ENCODE data around the gene KLHDC10.
"Not testable (repeated sequence)": the region's sequence is repeated elsewhere in the genome, so short reads cannot be mapped to it uniquely, and the experiment has no call there.

KLHDC10 gene

GRCh38 chr7:130154501-130155317 lies 84.4 kb downstream of the KLHDC10 start:
- no peak for DNase-seq (ENCODE audit: low spot score)

GRCh38 chr7:130156140-130156539 lies 85.8 kb downstream of the KLHDC10 start:
- no peak for DNase-seq (ENCODE audit: low spot score)

- DNase-seq (ENCODE audit: low spot score): no peak
Observed at GRCh38 chr7:130157700-130158099, 87.4 kb downstream of the KLHDC10 start.

- DNase-seq (ENCODE audit: low spot score): no peak
Observed at GRCh38 chr7:130160023-130160422, 89.7 kb downstream of the KLHDC10 start.

GRCh38 chr7:130160455-130160854 lies 90.1 kb downstream of the KLHDC10 start:
- no peak for DNase-seq (ENCODE audit: low spot score)

- DNase-seq (ENCODE audit: low spot score): no peak
Observed at GRCh38 chr7:130162196-130162595, 91.9 kb downstream of the KLHDC10 start.

- DNase-seq (ENCODE audit: low spot score): no peak
Observed at GRCh38 chr7:130174237-130174959, 104.1 kb downstream of the KLHDC10 start.

- no peak for DNase-seq (ENCODE audit: low spot score)
Observed at GRCh38 chr7:130178251-130178650, 107.9 kb downstream of the KLHDC10 start.

- no peak for DNase-seq (ENCODE audit: low spot score)
Observed at GRCh38 chr7:130179631-130180030, 109.3 kb downstream of the KLHDC10 start.

- peak; percentile 13 for DNase-seq (ENCODE audit: low spot score)
Observed at GRCh38 chr7:130180571-130181262, 110.4 kb downstream of the KLHDC10 start.

- DNase-seq (ENCODE audit: low spot score): no peak
Observed at GRCh38 chr7:130181263-130181605, 110.9 kb downstream of the KLHDC10 start.

GRCh38 chr7:130182990-130183389 lies 112.7 kb downstream of the KLHDC10 start:
- DNase-seq (ENCODE audit: low spot score): no peak

GRCh38 chr7:130184349-130184748 lies 114.0 kb downstream of the KLHDC10 start:
- not testable (repeated sequence) for DNase-seq (ENCODE audit: low spot score)
